CD1c-positive myeloid dendritic cell (primary cell): ENCODE results near the gene SCP2D1.

ENCODE experiments used
- DNase-seq: peaks from one replicate; pipeline ENCODE4 v3.0.0-alpha.2; 2016; ENCODE audit errors: extremely low spot score

SCP2D1 gene

DNA sequence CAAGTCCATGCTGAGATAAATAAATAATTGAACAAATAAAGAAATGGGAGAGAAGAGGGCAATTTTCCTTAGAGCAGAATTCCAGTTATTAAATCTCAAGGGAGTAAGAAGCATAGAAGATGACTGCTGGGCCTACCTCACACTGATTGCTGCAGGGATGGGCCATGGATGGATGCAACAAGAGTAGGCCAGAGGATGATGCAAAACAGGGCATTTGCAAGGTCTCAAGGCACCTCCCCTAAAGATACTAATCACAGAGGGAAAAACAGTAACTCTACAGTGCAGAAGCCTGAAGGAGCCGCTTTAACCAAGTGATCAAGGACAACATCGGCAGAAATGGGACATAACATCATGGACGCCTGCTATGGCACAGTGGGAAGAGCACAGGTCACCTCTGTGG lies 1.7 kb upstream of the SCP2D1 start:
- DNase-seq: no peak

DNA sequence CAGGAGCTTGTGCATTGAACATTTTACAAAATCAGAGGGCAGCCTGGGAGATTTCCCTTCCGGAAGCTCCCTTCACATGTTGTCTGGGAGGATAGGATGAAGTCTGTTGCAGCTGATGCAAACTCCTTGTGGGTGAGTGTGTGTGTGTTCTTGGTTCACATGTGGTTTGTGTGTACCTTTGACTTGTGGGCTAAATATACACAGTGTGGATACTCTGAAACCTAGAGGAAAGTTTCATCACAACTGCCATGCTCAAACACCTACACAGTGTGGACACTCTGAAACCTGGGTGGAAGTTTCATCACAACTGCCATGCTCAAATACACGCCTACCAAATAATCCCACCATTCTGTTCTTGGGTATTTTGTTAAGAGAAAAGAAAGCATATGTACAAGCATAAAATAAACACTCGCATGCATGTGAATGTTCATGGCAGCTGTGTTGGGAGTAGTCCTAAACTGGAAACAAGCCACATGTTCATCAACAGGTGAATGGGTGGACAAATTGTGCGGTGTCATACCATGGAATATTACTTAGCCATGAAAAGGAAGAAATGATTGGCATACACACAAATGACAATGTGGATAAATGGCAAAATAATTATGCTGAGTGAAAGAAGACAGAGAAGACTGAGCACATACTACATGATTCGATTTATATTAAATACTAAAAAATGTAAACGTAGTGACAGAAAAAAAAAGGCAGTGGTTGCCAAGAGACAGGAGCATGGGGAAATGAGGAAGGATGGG lies 1.8 kb downstream of the SCP2D1 start:
- no peak for DNase-seq

DNA sequence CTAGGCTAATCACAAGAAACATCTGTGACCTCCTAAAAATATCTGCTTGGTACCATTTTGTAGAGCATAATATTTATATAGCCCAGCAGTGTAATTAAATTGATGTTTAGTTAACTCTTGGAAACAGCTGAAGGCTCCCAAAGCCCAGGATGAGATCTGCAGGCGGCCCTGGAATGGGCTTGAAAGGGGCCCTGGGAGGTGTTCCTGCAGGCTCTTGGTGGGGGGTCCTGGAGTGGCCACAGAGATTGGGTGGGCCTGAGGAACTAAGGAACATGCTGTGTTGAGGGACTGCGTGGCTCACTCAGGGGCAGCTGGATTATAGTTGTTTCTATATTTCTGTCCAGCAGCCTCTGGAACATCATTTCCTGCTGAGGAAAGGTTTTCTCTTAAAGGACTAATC lies 9.2 kb downstream of the SCP2D1 start:
- DNase-seq: no peak

DNA sequence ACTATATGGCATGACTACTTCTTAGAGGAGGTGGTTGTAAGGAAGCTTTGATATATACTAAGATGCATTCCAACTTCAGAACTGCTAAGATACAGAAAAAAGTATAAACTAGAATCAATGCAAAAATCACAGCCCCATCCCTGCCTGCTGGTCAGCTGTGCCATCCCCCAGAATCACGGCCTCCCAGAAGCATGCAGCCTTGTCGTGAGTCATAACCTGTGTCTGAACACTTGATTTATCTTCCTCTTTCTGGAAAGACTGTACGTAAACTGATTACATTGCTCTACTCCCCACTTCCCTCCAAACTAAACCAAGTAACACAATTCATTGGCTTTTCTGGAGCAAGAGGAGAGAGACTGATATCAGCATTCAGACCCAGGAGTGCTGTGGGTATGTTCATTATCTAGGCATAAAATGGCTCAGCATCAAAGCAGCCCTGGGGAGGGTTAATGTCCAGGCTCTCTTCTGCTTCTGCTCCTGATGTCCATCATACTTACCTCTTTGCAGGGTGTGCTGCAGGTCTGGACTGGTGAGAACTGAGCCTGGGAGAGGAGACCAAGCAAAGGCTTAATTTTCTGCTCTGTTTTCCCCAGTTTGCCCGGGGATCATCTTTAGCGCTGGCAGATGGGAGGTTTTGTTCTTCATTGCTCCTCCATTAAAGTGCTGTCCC lies 18.4 kb downstream of the SCP2D1 start:
- DNase-seq: peak; percentile 20

DNA sequence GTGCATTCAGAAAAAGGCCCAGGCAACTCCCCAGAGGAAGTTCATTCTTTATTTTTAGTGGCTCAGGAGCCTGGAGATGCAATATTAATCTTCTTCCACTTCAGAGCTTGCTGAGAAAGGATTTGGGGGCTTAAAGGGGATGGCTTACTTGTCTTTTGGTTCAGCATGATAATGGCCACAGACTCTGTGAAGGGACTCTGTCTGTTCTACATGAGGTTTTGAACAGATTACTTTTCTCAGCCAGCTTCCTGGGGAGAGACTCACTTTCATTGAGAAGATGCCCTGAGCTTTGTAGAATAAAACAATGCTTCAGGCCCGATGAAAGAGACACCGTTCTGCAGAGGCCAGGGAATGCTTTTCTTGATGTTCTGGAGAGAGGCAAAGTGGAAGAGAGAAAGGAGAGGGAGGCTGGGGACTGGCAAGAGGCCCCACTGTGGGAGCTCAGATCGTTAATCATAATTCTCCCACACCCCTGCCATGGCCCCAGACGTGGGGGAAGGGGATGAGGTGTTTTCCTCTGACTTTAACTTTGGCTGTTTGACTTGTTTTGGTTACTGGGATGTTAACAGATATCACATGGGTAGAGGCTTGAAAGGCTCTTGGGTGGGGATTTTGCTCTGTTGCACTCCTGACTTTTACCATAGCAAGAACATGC lies 19.1 kb downstream of the SCP2D1 start:
- no peak for DNase-seq

DNA sequence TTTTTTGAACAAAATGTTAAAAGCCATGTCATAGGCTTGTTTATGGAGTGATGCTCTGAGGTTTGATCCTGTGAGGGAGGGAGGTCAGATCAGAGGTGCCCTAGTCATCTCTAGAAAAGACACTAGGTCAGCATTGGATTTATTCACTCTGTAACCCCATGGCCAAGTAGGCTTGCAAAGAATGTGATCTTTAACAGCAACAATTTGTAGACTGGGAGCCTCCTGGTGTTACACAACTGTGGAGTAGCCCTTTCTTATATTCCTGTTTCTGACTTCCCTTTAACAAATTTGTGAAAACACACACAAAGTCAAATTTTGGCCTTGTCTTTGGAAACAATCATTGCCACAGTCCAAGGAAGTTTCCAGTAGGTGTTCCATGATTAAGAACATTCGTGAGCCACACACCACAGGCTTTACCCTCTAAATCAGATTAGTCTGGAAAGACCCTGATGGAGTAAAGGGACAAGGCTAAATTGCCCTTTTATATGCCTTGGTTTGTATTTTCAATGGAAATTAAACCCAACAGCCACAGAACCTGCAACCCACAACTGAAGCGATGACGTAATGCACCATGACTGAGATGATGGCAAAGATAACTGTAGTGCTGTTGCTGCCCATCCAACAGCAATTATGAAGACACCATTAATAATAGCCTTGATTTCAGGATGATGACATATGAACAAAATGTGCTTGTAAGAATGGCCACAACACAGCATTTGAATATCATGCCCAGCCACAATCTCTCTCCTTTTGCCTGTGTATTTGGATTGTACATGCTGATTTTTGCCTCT lies 22.1 kb downstream of the SCP2D1 start:
- no peak for DNase-seq

DNA sequence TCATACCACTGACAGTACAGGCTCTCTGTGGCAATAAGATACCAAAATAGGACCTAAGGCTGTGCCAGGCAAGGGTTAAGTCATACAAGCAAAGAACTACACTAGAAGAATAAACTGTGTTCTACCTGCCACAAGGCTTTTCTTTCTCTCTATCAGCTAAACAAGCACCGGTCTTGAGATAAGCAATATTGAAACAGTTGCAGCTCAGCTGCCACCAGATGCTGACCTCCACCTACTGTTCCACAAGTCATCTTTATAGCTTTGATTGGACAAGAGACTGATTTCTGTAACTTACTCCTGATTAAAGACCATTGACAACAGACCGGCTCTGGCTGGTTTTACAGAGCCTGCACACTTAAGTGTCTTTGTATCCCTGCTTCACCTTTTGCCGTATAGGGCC lies 24.1 kb downstream of the SCP2D1 start:
- DNase-seq: no peak

DNA sequence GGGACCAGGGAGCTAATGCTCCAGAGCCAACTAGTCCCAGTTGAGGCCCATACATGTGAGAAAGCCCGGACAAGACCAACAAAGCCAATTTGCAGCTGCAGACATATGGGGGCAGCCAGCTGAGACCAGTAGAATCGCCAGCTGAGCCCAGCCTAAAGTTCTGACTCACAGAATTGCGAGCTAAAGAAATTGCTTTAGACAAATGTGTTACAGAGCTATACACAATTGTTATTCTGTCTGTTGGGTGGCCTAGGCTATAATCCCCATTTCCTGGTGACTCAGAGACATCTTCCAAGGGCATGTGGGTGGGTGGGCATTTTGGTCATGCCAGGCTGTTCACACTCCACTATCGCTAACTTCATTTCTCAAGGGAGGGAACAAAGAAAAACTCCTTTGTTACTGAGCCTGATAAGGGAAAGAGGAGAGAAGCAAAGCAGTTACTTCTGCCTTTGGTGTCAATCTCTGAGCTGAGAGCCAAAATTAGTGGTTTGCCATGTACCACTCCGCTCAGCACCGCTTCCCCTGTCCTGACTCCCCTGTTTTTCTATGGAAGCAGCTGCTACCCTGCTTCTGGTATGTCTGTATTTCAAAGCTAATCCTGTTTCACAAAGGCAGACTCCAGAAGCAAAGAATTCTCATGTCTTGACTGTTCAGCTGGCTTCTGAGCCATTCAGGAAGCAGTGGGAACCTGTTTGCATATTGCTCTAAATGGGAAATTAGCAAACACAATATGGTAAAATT lies 26.1 kb downstream of the SCP2D1 start:
- DNase-seq: no peak

DNA sequence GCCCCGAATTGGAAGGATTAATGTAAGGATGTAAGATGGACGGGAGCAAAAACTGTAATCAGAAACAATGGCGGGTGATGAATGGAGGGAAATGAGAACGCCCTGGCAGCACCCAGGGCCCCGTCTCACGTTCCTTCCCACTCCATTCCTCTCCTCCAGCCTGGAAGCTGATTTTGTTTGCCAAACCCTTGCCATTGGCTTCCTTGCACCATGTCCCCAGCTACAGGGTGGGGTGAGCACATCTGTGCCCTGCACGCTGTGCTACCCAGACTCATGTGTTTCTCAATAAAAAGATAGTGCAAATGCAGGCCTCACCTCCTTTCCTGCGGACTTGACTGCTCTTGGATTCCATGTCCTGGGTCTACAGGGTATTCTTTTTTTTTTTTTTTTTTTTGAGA lies 26.7 kb downstream of the SCP2D1 start:
- DNase-seq: no peak

DNA sequence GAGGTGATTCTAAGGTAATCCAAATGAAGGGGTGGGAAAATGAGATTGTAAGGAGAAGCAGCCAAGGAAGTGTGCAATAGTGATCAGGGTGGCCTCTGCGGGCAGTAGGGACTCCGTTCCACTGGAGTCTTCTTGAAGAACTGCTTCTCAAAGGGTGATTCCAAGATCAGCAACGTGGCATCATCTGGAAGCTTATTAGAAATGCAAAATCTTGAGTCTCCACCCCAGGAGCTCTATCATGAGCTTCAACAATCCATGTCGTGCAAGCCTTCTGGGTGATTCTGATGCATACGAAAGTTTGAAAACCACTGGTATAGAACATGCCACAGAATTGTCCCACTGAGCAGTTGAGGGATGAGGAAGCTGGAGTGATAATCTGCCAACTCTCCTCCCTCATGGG lies 31.4 kb downstream of the SCP2D1 start:
- DNase-seq: no peak

DNA sequence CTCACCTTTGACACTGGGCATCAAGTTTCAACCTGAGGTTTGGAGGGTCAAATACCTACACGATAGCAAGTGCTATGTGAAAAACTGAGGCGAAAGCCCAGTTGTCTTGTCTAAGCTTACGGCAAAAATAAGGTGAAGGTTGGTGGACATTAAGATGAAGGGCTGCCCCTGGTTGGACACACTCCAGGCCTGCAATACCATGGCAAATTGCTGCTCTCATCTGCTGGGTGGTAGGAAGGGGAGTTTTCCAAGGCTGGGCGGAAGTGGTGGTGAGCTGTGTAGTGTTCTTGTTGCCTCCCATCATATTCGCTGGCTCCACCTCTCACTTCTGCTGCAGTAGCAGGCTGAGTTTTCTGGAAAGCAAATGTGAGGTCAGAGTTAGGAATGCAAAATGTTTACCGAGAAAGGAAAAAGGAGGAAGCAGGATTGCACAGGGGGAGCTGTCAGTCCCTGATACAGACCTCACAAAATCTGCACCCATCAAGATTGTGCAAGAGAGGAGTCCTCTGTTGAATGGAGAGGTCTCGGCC lies 33.7 kb downstream of the SCP2D1 start:
- no peak for DNase-seq

DNA sequence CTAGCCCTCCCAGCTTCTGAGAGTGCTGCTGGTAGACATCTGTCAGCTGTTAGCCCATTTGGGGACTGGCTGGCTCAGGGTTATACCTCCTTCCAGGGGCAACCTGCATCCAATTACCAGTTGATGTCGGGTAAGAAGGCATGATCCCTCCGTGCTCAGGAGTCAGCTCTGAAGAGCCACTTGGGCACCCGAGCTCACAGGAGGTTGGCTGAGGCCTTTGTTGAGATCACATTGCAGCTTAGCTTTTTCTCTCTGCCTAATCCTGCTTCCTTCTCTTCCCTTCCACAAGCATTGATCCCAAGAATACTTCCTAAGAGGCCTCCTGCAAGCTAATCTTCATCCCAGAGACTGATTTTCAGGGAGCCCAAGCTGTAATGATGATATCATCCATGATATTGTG lies 35.5 kb downstream of the SCP2D1 start:
- DNase-seq: no peak

DNA sequence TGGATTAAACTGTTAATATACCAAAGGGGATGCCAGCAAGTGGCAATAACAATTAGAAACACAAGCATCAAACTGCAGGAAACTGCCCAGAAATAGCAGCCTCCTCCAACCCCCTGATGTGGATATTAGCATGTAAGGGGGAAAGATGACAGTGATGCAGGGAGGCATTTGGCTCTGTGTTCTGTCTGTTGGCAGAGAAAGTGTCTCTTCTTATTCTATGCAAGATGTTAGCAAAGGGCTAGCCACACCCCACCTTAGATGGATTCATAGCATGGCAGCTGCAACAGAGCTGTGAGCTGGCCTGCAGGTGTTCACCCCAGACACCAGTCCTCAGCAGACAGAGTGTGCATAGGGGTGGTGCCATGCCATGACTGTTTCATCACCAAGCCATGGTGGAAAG lies 38.0 kb downstream of the SCP2D1 start:
- no peak for DNase-seq

DNA sequence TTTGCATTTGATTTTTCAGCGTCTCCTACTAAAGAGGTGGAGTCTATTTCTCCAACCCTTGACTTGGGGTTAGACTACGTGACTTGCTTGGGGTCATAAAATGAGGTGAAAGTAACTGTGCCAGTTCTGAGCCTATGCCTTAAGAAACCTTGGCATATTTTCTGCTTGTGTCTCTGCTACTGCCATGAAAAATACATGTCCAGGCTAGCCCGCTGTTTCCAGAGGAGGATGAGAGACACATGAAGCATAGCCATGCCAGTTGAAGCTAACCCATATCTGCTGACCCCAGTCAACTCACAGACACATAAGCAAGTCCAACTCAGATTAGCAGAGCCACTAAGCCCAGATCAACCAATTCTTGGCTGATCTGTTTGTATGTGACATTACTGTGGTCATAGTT lies 38.7 kb downstream of the SCP2D1 start:
- no peak for DNase-seq

DNA sequence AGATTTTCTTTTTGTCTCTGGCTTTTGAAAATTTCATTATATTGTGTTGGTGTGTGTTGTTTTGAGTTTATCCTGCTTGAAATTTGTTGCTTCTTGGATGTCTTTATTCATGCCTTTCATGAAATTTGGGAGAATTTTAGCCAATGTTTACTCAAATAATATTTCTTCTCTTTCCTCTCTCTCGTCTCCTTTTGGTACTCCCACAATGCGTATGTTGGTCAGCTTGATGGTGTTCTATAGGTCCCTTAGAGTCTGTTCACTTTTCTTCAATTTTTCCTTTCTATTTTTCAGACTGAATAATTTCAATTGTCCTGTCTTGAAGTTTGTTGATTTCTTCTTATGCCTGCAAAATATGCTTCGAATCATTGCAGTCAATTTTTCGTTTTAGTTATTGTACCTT lies 39.6 kb downstream of the SCP2D1 start:
- no peak for DNase-seq

DNA sequence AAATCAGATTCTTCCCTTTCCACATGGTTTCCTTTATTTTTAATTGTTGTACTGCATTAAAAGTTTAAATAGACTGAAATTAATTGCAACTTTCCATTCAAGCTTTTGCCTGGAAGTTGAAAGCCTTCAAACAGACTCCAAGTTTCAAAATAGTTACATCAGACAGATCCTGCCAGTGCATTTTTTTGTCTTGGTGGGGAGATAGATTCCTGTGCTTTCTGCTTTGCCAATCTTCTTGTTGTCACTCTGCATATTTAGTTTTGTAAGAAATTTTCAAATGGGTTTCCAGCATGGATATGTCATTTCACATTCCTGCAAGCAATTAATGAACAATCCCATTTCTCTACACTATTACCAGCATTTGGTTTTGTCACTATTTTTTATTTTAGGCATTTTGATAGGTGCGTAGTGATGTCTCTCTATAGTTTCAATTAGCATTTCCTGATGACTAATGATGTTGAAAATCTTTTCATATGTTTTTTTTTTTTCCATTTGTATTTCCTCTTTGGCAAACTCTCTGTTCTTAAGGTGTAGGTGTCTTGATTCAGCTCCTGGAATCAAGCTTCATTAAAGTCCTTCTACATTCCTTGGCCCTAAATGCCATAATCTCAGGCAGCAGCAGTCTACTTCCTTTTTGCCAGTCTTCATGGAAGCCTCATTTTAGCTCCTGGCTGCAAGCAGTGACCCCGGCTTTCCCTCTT lies 40.5 kb downstream of the SCP2D1 start:
- DNase-seq: no peak

DNA sequence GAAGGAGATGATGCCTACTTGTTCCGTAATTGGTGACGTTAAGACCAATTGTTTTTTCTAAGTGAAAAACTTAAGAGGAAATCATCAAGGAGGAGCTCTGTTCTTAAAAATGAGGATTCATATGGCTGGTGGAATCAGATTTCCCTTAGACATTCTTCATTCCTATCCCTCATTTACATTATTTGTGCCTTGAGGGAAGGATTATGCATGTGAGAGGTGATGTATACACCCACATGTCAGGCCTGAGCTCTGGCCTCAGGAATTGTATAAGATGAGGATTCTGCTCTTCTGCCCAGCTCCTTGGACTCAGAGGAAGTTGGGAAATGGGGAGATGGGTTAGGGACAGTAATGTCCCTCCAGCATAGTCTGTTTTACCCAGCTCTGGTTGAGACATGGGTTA lies 42.3 kb downstream of the SCP2D1 start:
- DNase-seq: no peak

DNA sequence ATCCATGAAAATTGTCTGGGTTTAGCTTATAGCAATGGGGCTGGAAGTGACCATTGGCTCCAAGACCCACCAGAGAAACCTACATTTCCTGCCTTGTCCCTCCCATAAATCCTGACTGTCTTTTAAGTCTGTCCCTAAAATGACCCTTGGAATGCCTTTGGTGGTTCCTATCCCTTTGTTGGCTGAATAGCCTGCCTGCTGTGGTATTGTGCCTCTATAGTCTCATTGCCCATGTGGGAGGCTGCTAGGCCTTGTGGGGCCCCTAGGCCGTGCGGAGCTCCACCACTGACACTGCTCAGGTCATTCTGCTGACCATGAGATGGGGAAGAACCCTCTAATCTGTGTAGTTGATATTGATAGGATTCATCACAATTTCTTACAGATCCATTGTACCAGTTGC lies 43.3 kb downstream of the SCP2D1 start:
- no peak for DNase-seq

DNA sequence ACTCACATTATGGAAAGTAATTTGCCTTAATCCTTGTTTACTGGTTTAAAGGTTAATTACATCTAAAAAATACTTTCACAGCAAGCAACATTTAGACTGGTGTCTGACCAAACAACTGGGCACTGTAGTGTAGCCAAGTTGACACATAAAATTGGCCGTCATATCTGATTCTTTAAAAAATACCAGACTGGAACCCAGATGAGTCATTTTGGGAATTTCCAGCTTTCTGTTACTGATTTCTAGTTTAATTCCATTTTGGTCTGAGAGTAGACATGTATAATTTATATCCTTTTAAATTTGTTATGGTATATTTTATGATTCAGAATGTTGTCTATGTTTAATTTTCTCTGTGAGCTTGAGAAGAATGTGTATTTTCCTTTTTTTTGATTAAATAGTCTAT lies 44.1 kb downstream of the SCP2D1 start:
- DNase-seq: no peak

DNA sequence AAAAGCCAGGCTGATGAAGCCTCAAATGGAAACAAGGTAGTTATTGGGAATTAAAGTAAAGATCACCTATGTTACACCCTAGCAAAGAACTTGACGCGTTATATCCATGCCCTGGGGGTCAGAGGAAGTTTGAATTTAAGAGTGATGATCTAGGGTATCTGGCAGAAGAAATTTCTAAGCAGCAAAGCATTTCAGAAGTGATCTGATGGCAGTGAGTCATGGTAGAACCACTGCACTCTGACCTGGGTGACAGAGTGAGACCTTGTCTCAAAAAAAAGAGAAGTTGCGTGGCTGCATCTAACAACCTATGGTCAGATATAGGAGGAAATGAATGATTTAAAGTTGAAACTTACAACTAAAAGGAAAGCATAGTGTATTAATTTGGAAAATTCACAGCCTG lies 45.2 kb downstream of the SCP2D1 start:
- DNase-seq: no peak
